Measurements from ENCODE around the gene HMX3.

GRCh38 chr10:123151737-123152135, 16.0 kb downstream of the HMX3 start:
- no peak for TF ChIP-seq POLR2A (IDR thresholded peaks at IDR 0.05)
- no peak for TF ChIP-seq POLR2AphosphoS5 (IDR thresholded peaks at IDR 0.05)
- TF ChIP-seq CTCF (IDR thresholded peaks at IDR 0.05) = no peak
- TF ChIP-seq EP300 (IDR thresholded peaks at IDR 0.05) = no peak
